Measurements from ENCODE around the gene SH3GL3.

SH3GL3 gene

DNA sequence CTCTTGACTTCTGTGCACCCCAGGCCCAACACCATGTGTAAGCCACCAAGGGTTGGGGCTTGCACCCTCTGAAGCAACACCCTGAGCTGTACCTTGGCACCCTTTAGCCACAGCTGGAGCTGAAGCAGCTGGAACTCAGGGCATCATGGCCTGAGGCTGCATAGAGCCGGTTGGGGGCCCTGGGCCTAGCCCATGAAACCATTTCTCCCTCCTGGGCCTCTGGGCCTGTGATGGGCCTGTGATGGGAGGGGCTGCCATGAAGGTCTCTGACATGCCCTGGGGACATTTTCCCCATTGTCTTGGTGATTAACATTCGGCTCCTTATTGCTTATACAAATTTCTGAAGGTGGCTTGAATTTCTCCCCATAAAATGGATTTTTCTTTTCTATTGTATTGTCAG lies 184.4 kb downstream of the SH3GL3 start:
- DNase-seq: no peak

DNA sequence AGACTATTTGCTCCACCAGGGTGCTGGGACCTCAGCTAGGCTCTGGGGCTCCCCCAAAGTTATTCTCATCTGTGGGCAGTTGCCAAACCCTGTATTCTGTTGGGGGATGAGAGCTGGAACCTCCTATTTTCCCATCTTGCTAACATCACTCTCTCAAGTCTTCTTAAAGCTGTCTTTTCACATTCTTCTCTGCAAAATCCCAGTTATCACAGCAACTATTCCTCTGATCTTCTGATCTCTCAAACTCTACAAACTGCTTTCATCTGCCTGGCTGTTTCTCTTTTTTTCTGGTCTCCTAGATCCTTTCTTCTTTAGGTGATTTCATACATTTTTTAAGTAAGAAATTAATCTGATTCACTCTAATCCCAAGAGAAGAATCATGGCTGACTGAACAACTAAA lies 196.1 kb downstream of the SH3GL3 start:
- DNase-seq: no peak

GRCh38 chr15:83644439-83644838 lies 197.3 kb downstream of the SH3GL3 start:
- DNase-seq: no peak

GRCh38 chr15:83650831-83651230 lies 203.7 kb downstream of the SH3GL3 start:
- no peak for DNase-seq

- no peak for DNase-seq
Observed at GRCh38 chr15:83651541-83651940, 204.4 kb downstream of the SH3GL3 start.

DNA sequence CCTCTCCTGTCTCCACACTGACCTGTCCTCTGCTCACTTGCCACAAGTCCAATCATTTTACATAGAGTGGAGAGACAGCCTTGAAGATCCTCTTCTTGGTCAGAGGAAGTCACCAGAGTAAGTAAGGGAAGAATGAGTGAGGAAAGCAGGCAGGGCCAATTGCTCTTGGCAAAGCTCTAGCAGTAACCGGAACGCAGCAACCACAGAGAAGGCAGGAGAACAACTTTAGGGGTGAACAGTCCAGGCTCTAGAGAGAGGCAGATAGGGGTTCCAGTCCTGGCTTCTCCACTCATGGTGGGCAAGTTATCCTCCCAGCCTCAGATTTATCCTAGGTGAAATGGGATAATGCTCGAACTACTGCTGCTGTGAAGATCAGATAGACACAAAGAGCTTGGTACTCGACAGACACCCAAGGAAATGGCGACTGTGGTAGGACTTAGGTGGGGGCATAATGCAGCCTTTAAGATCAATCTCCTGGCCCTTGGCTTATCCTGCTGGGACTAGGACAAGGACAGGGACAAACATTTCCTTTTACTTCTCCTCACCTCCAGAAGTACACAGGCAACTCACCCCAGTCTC lies 205.6 kb downstream of the SH3GL3 start:
- no peak for DNase-seq

DNA sequence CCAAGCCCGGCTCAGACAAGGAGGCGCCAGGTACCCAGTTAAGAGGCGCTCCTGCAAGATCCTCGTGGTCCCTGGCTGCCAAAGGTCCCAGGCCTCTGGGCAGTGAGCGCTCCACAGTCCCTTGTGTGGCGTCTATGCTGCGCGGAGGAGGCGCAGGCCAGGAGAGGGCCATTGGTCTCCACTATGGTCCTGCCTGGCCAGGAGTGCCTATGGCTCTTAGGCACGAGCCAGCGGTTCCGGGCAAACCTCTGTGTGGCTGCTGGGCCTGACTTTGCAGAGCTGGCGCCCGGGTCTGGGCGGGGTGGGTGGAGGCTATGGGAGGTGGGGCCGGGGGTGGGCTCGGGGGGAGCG lies 206.1 kb downstream of the SH3GL3 start:
- DNase-seq: no peak

GRCh38 chr15:83653639-83654378 lies 206.7 kb downstream of the SH3GL3 start, which contains the start of gene ADAMTSL3:
Gene ADAMTSL3 (plus strand): TSS chr15:83654123. CDS start chr15:83655762, 1,639 bp downstream.
- DNase-seq: peak; percentile 62

DNA sequence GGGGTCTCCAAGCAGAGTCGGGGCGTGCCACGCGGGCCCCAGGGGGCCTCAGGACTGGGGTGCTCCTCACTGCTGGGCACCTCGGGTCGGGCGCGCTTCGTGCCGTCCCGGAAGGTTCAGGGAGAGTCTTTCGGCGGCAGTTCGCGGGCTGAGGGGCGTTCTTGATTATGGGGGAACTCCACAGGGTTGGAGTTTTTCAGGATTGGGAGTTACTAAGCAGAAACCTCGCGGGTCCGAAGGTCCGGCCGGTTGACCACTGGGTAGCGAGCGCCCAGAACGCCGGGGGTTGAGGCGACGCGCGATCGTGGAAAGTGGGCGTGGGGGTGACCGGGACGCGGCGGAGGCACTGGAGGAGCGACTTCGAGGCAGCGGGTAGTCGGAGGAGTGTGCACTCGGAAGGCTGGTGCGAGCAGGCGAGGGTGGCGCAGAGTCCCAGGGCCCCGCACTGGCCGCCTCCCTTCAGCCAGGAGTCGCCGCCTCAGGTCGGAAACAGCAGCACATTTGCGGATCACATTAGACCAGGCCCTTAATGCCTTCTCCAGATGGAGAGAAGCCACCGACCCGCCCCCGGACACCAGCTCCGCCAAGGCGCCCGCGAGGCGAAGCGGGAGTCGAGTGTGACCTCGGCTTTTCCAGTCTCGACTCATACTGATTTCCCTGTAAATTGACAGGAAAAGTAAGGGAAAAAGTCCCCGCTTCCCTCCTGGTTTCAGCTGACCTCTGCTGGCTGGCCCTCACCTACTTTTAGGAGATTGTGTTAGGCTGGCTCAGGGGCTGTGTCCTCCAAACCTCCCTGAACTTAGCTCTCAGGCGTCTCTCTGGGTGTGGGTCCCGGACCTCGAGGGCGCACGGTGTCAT lies 207.5 kb downstream of the SH3GL3 start:
- peak; percentile 57 for DNase-seq

- no peak for DNase-seq
Observed at GRCh38 chr15:83655237-83655616, 208.1 kb downstream of the SH3GL3 start.

GRCh38 chr15:83656192-83656591 lies 209.1 kb downstream of the SH3GL3 start:
- DNase-seq: no peak

DNA sequence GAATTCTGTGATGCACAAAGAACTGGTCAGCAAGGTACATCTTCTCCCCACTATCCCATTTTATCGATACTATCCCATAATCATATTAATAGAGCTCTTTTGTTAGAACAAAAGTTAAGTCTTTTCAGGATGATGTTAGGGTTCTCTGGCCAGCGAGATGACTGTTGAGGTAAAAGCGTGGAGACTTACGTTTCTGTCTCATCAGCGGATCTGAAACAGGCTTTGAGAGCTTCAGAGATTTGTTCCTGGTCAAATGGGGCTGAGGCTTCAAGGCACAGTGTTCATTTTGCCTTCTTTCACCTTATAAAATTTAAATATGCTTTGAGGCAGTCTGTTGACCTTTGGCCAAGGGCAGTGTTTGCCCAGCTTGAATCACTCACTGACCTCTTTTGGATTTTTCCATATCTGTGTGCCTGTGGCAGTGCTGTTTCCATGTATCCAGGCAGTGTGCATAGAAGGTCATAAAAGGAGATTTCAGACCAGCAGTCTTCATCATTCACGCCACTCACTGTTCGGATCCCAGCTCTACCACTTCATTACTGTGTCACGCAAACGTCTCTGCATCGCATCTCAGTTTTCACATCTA lies 209.9 kb downstream of the SH3GL3 start:
- DNase-seq: no peak

GRCh38 chr15:83657549-83657948 lies 210.4 kb downstream of the SH3GL3 start:
- peak; percentile 32 for DNase-seq

GRCh38 chr15:83658430-83659416 lies 211.6 kb downstream of the SH3GL3 start:
- DNase-seq: no peak

DNA sequence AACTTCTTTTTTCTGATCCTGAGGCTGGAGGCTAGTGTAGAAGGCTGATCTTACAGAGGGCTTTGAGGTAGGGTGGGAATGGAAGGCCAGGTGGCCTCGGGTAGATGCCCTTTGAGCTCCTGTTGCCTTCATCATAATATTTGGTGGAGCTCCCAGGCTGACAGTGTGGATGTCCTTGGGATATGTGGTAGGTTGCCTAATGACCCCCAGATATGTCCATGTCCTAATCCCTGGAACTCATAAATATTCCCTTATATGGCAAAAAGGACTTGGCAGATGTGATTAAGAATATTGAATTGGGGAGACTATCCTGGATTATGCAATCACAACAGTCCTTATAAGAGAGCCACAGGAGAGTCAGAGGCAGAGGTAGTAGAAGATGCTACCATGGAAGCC lies 212.3 kb downstream of the SH3GL3 start:
- no peak for DNase-seq

GRCh38 chr15:83665480-83665879 lies 218.3 kb downstream of the SH3GL3 start:
- no peak for DNase-seq
